Parathyroid adenoma (tissue), 2 donors: Measurements from ENCODE around the gene C2orf69.

ENCODE experiments used
- H2AFZ ChIP-seq: fragments of 300-600 bp; sonication (generic); one replicate; pipeline ENCODE4 v1.7.0; 2017; ENCODE audit warnings: antibody characterized with exemption, mild to moderate bottlenecking
- H3K27ac ChIP-seq: fragments of 300-600 bp; sonication (generic); one replicate; pipeline ENCODE4 v1.7.0; 2017
- H3K27me3 ChIP-seq: fragments of 300-600 bp; sonication (generic); one replicate; pipeline ENCODE4 v1.7.0; 2017; ENCODE audit warnings: low read length; ENCODE audit not compliant: control insufficient read depth, insufficient read depth
- H3K36me3 ChIP-seq: fragments of 300-600 bp; sonication (generic); one replicate; pipeline ENCODE4 v1.7.0; 2017; ENCODE audit warnings: low read length; ENCODE audit not compliant: control insufficient read depth, insufficient read depth
- H3K4me1 ChIP-seq: fragments of 300-600 bp; sonication (generic); one replicate; pipeline ENCODE4 v1.7.0; 2017; ENCODE audit warnings: control low read depth
- H3K4me2 ChIP-seq: fragments of 300-600 bp; sonication (generic); one replicate; pipeline ENCODE4 v1.7.0; 2017; ENCODE audit warnings: low read length
- H3K4me3 ChIP-seq: fragments of 300-600 bp; sonication (generic); one replicate; pipeline ENCODE4 v1.7.0; 2017; ENCODE audit warnings: low read depth, low read length
- H3K79me2 ChIP-seq: fragments of 300-600 bp; sonication (generic); one replicate; pipeline ENCODE4 v1.7.0; 2017; ENCODE audit warnings: control low read depth
- H3K9ac ChIP-seq: fragments of 300-600 bp; sonication (generic); one replicate; pipeline ENCODE4 v1.7.0; 2017; ENCODE audit warnings: mild to moderate bottlenecking
- H3K9me3 ChIP-seq: fragments of 300-600 bp; sonication (generic); one replicate; pipeline ENCODE4 v1.7.0; 2017; ENCODE audit warnings: low read length; ENCODE audit not compliant: control insufficient read depth
- CTCF ChIP-seq: fragments of 300-600 bp; sonication (generic); IDR thresholded peaks from one replicate; pipeline ENCODE4 v1.7.0; 2017; ENCODE audit warnings: antibody characterized with exemption, mild to moderate bottlenecking
- donor health status: primary hyperparathyroidism.

The C2orf69 gene

DNA sequence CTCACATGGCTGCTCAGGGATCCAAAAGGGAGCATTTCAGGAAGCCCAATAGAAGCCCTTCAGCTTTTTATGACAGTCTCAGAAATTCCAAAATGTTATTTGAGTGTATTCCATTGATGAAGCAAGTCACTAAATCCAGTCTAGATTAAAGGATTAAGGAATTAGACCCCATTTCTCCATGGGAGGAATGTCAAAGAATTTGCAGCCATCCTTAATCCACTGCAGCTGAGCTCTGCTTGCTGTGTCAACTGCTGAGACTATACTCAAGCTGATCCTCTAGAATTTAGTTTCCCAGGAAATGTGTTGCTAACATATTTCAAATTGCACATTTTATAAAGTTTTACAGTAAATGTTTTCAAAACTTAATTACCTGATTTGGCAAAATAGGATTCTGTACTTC, 28.4 kb upstream of the C2orf69 start:
- TF ChIP-seq CTCF: no peak
- H2AFZ ChIP-seq: no peak overlapping the region
- H3K9me3 ChIP-seq: no peaks in the 10 kb centered on the region
- H3K4me2 ChIP-seq: no peak overlapping the region
- no peaks in the 10 kb centered on the region for H3K27me3 ChIP-seq
- no peaks in the 10 kb centered on the region for H3K79me2 ChIP-seq
- H3K36me3 ChIP-seq: no peaks in the 10 kb centered on the region
- no peak overlapping the region for H3K4me3 ChIP-seq
- H3K27ac ChIP-seq: no peak overlapping the region
- no peaks in the 10 kb centered on the region for H3K4me1 ChIP-seq
- H3K9ac ChIP-seq: no peak overlapping the region

- no peaks in the 10 kb centered on the region for H3K36me3 ChIP-seq
- no peak overlapping the region for H3K4me2 ChIP-seq
- H3K27ac ChIP-seq: no peak overlapping the region
- no peak overlapping the region for H2AFZ ChIP-seq
- no peaks in the 10 kb centered on the region for H3K79me2 ChIP-seq
- H3K9ac ChIP-seq: no peak overlapping the region
- H3K27me3 ChIP-seq: no peaks in the 10 kb centered on the region
- no peak for TF ChIP-seq CTCF
- no peak overlapping the region for H3K4me3 ChIP-seq
- no peaks in the 10 kb centered on the region for H3K4me1 ChIP-seq
- H3K9me3 ChIP-seq: no peaks in the 10 kb centered on the region
These were observed 27.4 kb upstream of the C2orf69 start for GRCh38 chr2:199883474-199884212.

DNA sequence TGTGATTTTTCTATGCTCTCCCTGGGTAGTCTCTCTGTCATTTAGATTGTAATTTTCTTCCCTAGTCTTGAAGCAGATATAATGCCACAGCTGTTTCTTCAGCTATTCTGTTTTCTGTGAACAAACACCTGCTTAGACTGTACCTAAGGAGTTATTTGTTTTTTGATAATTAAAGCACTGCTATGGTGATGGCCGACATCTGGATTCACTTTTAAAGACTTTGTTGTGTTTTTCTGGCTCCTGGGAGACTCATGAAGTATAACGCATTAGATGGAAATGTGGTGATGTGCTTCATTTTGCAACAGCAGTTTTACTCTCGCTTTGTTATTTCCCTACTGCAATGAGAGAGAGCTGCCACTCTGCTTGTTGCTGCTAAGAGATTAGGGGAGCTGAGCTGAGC, 15.7 kb upstream of the C2orf69 start:
- no peak for TF ChIP-seq CTCF
- H3K27me3 ChIP-seq: no peaks in the 10 kb centered on the region
- no peaks in the 10 kb centered on the region for H3K4me1 ChIP-seq
- H3K27ac ChIP-seq: no peak overlapping the region
- no peaks in the 10 kb centered on the region for H3K9me3 ChIP-seq
- H3K4me2 ChIP-seq: no peak overlapping the region
- H3K36me3 ChIP-seq: no peaks in the 10 kb centered on the region
- H2AFZ ChIP-seq: no peak overlapping the region
- no peak overlapping the region for H3K4me3 ChIP-seq
- no peak overlapping the region for H3K9ac ChIP-seq
- no peaks in the 10 kb centered on the region for H3K79me2 ChIP-seq

DNA sequence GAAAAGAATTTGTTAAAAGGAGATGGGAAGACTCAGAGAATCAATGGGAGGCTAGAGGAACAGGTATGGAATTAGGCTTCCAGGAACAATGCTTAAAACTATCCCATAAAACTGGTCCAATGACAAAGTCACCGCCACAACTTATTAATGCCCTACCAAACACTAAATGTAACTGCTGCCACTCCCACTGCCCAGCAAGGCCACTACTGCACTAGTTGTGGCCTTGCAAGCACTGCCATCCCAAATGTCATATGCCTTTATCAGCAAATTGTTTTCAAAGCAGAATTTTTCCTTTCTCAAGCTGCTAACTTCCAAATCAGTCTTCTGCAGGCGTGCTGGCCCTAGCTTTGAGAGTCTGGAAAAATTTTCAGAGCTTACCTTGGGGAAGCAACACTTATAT, 14.5 kb upstream of the C2orf69 start:
- Histone ChIP-seq H3K9me3 (no peaks in the 10 kb centered on the region), H3K9ac (no peak overlapping the region), H3K4me2 (no peak overlapping the region), H3K4me1 (no peaks in the 10 kb centered on the region), H3K4me3 (no peak overlapping the region), H3K27me3 (no peaks in the 10 kb centered on the region), H2AFZ (no peak overlapping the region), H3K36me3 (no peaks in the 10 kb centered on the region), H3K27ac (no peak overlapping the region), H3K79me2 (no peaks in the 10 kb centered on the region)
- no peak for TF ChIP-seq CTCF

DNA sequence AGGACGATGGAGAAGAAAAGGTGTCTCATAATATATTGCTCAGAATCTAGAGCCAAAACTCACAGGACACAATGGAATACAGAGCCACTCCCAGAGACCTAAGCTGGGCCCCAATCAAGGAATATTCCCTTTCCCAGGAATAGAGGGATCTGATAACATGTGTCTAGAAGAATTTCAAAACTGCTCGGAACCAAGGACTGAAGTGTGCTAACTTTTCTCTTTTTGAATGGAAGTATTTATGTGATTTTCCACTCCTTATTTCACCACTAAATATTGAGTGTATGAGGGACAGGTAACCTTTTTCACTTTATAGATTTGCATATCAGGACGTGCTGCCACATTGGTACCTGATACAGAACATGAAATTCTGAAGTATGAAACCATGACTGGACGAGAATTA, 9.2 kb upstream of the C2orf69 start:
- H3K4me1 ChIP-seq: no peaks in the 10 kb centered on the region
- no peak for TF ChIP-seq CTCF
- no peak overlapping the region for H2AFZ ChIP-seq

More for the DNA sequence above, 9.2 kb upstream of the C2orf69 start:
- no peak overlapping the region for H3K9ac ChIP-seq
- H3K4me2 ChIP-seq: no peak overlapping the region
- H3K36me3 ChIP-seq: no peaks in the 10 kb centered on the region
- H3K79me2 ChIP-seq: no peaks in the 10 kb centered on the region
- no peaks in the 10 kb centered on the region for H3K9me3 ChIP-seq
- H3K27ac ChIP-seq: no peak overlapping the region
- no peaks in the 10 kb centered on the region for H3K27me3 ChIP-seq
- no peak overlapping the region for H3K4me3 ChIP-seq
